Trophoblast cell (in vitro differentiated cells and primary cell): ENCODE measurements around the gene C1QBP.

Experiments
- DNase-seq, 2 donors: peaks; one replicate each; pipeline ENCODE4 v3.0.0-alpha.2; 2016
- H2AFZ ChIP-seq: 2 replicates; pipeline ENCODE4 v1.6.1; 2013; ENCODE audit warnings: low read length, moderate library complexity, mild to moderate bottlenecking; ENCODE audit not compliant: insufficient read depth, poor library complexity
- H2AK5ac ChIP-seq: 2 replicates; pipeline ENCODE4 v1.6.1; 2013; ENCODE audit warnings: mild to moderate bottlenecking, low read length
- H2BK120ac ChIP-seq: 2 replicates; pipeline ENCODE4 v1.6.1; 2013; ENCODE audit warnings: low read length, mild to moderate bottlenecking, moderate library complexity; ENCODE audit not compliant: insufficient read depth, poor library complexity
- H2BK12ac ChIP-seq: 2 replicates; pipeline ENCODE4 v1.6.1; 2013; ENCODE audit warnings: mild to moderate bottlenecking, low read length, moderate library complexity
- H2BK5ac ChIP-seq: 2 replicates; pipeline ENCODE4 v1.6.1; 2013; ENCODE audit warnings: low read length, low read depth, moderate library complexity, mild to moderate bottlenecking; ENCODE audit not compliant: poor library complexity
- H3K14ac ChIP-seq: 2 replicates; pipeline ENCODE4 v1.6.1; 2013; ENCODE audit warnings: mild to moderate bottlenecking, low read length
- H3K18ac ChIP-seq: 2 replicates; pipeline ENCODE4 v1.6.1; 2013; ENCODE audit warnings: mild to moderate bottlenecking, low read length
- H3K23ac ChIP-seq: 2 replicates; pipeline ENCODE4 v1.6.1; 2013; ENCODE audit warnings: low read length
- H3K27ac ChIP-seq: 2 replicates; pipeline ENCODE4 v1.5.1; 2013; ENCODE audit warnings: low read depth, mild to moderate bottlenecking, inconsistent platforms, low read length, moderate library complexity
- H3K27me3 ChIP-seq: 2 replicates; pipeline ENCODE4 v1.6.1; 2013; ENCODE audit warnings: inconsistent platforms, mild to moderate bottlenecking, low read length, moderate library complexity; ENCODE audit not compliant: insufficient read depth
- H3K36me3 ChIP-seq, 2 experiments: 1 replicate in 1 of 2; 2 replicates in 1 of 2; pipeline ENCODE4 v1.6.1; 2013; ENCODE audit warnings: low read length in 2 of 2, mild to moderate bottlenecking in 2 of 2, moderate library complexity in 1 of 2; ENCODE audit not compliant: insufficient read depth in 2 of 2, control insufficient read depth in 1 of 2
- H3K4ac ChIP-seq: 2 replicates; pipeline ENCODE4 v1.6.1; 2013; ENCODE audit warnings: low read depth, mild to moderate bottlenecking, low read length, moderate library complexity
- H3K4me1 ChIP-seq, 2 experiments: 1 replicate in 1 of 2; 2 replicates in 1 of 2; pipeline ENCODE4 v1.6.1; 2013; ENCODE audit warnings: low read length in 2 of 2, mild to moderate bottlenecking in 2 of 2, moderate library complexity in 1 of 2; ENCODE audit not compliant: insufficient read depth in 2 of 2, control insufficient read depth in 1 of 2
- H3K4me2 ChIP-seq: 2 replicates; pipeline ENCODE4 v1.6.1; 2013; ENCODE audit warnings: inconsistent platforms, mild to moderate bottlenecking, low read length, moderate library complexity
- H3K4me3 ChIP-seq: 2 replicates; pipeline ENCODE4 v1.5.1; 2013; ENCODE audit warnings: mild to moderate bottlenecking, low read depth, low read length, inconsistent platforms
- H3K79me1 ChIP-seq: one replicate; pipeline ENCODE4 v1.6.1; 2013; ENCODE audit warnings: low read length
- H3K79me2 ChIP-seq: 2 replicates; pipeline ENCODE4 v1.6.1; 2013; ENCODE audit warnings: low read length, mild to moderate bottlenecking; ENCODE audit not compliant: control insufficient read depth, insufficient read depth, poor library complexity
- H3K9ac ChIP-seq: 2 replicates; pipeline ENCODE4 v1.6.1; 2013; ENCODE audit warnings: mild to moderate bottlenecking, low read length
- H3K9me3 ChIP-seq: 2 replicates; pipeline ENCODE4 v1.6.1; 2013; ENCODE audit warnings: low read depth, mild to moderate bottlenecking, control low read depth, inconsistent platforms, low read length; ENCODE audit not compliant: insufficient read depth
- H4K12ac ChIP-seq: 2 replicates; pipeline ENCODE4 v1.6.1; 2013; ENCODE audit warnings: low read depth, mild to moderate bottlenecking, low read length, moderate library complexity
- H4K8ac ChIP-seq: 2 replicates; pipeline ENCODE4 v1.6.1; 2013; ENCODE audit warnings: low read depth, mild to moderate bottlenecking, low read length, moderate library complexity
- H4K91ac ChIP-seq: one replicate; pipeline ENCODE4 v1.6.1; 2013; ENCODE audit warnings: low read depth, mild to moderate bottlenecking, low read length, moderate library complexity
- WGBS: extraction: QIAGEN DNeasy Blood & Tissue Kit; methylation state at CpG from one replicate; pipeline ENCODE4 v1.1.7; 2013; ENCODE audit warnings: missing lambda C conversion rate; ENCODE audit not compliant: insufficient read length, insufficient coverage; ENCODE audit errors: extremely low coverage; 5-methylcytosine and 5-hydroxymethylcytosine counted together

Gene C1QBP

DNA sequence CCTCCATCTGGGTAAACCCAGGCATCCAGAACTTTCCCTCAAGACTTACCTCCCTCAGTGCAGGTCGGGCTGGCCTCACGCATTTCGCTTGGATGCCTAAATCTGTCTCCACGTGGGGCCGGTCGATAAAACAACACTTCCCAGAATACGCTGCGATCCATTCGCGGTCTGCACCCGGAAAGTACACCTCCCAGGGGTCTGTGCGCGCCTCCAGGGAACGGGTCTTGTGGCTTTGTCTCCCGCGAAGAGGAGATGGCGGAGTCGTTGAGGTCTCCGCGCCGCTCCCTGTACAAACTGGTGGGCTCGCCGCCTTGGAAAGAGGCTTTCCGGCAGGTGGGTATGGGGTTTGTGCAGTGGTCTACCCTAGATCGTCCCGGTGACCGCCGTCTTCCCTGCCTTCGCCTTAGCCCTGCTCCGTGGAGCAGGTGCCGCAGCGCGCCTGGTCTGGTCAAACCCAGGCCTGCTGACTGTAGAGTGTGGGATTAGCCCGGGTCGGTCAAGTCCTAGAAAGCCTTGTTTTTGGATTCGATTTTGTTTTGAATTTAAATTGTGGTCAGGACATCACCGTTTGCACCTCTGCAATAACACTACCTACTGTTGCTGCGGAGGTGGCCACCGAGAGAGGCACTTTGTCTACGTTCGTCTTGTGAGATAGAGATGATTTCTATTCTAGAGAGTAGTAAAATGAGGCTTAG, 18.8 kb downstream of the C1QBP start, which contains the start of gene RPAIN:
Gene RPAIN, plus strand, starts transcription at position 224 of the 695 bp plus-strand sequence. Its CDS starts 29 bp downstream, at position 253.
- H2BK5ac ChIP-seq = peak within 1 kb of the TSS; percentile 92

GRCh38 chr17:5419356-5419958, 19.5 kb downstream of the C1QBP start, which contains the start of gene NUP88:
NUP88 (minus strand) TSS chr17:5419662; CDS start chr17:5419650, 12 bp downstream.
- Histone ChIP-seq H2BK120ac (peak within 1 kb of the TSS; percentile 54), H2AFZ (peak within 1 kb of the TSS; percentile 95), H3K79me1 (peaks cover 9% of the 10 kb centered on the region), H2BK5ac (peak within 1 kb of the TSS; percentile 92), H3K9ac (peak within 1 kb of the TSS; percentile 82), H3K27ac (peak within 1 kb of the TSS; percentile 55), H3K27me3 (no peaks in the 10 kb centered on the region), H3K23ac (no peak within 1 kb of the TSS), H4K8ac (peak within 1 kb of the TSS; percentile 93), H3K4me3 (peak within 1 kb of the TSS; percentile 89), H3K4me2 (peak within 1 kb of the TSS; percentile 97), H4K91ac (peak within 1 kb of the TSS; percentile 85), H2AK5ac (peak within 1 kb of the TSS; percentile 84), H3K79me2 (peaks cover 20% of the 10 kb centered on the region), H3K4me1 (peaks cover 2 to 7% of the 10 kb centered on the region in 2 experiments), H3K4ac (peak within 1 kb of the TSS; percentile 97), H4K12ac (peak within 1 kb of the TSS; percentile 91), H2BK12ac (peak within 1 kb of the TSS; percentile 45), H3K18ac (peak within 1 kb of the TSS; percentile 98), H3K9me3 (no peaks in the 10 kb centered on the region), H3K36me3 (peaks cover 21 to 32% of the 10 kb centered on the region in 2 experiments), H3K14ac (peak within 1 kb of the TSS; percentile 95)
- DNase-seq = peak; percentile 87 to 94
- WGBS = no CpG with 5 or more reads among the region's 49 CpGs

More for the DNA sequence above, 18.8 kb downstream of the C1QBP start, which contains the start of gene RPAIN:
- H3K27me3 ChIP-seq = no peaks in the 10 kb centered on the region
- H3K4ac ChIP-seq = peak within 1 kb of the TSS; percentile 97
- H3K23ac ChIP-seq = no peak within 1 kb of the TSS
- H2AFZ ChIP-seq = peak within 1 kb of the TSS; percentile 95
- peak within 1 kb of the TSS; percentile 98 for H3K18ac ChIP-seq
- H3K14ac ChIP-seq = peak within 1 kb of the TSS; percentile 95
- WGBS = no CpG with 5 or more reads among the region's 41 CpGs
- peaks cover 20% of the 10 kb centered on the region for H3K79me2 ChIP-seq
- peak in 1 of 2 donors; percentile 3 for DNase-seq
- H3K4me2 ChIP-seq = peak within 1 kb of the TSS; percentile 97
- peaks cover 15 to 31% of the 10 kb centered on the region in 2 experiments for H3K36me3 ChIP-seq
- peak within 1 kb of the TSS; percentile 89 for H3K4me3 ChIP-seq
- no peaks in the 10 kb centered on the region for H3K9me3 ChIP-seq
- peaks cover 9% of the 10 kb centered on the region for H3K79me1 ChIP-seq
- peak within 1 kb of the TSS; percentile 45 for H2BK12ac ChIP-seq
- H2BK120ac ChIP-seq = peak within 1 kb of the TSS; percentile 54
- peak within 1 kb of the TSS; percentile 91 for H4K12ac ChIP-seq
- H4K91ac ChIP-seq = peak within 1 kb of the TSS; percentile 85
- peak within 1 kb of the TSS; percentile 93 for H4K8ac ChIP-seq
- peaks cover 2 to 7% of the 10 kb centered on the region in 2 experiments for H3K4me1 ChIP-seq
- peak within 1 kb of the TSS; percentile 55 for H3K27ac ChIP-seq
- H3K9ac ChIP-seq = peak within 1 kb of the TSS; percentile 82
- H2AK5ac ChIP-seq = peak within 1 kb of the TSS; percentile 84

GRCh38 chr17:5418858-5419355, 20.0 kb downstream of the C1QBP start:
- DNase-seq = peak; percentile 32 to 59

DNA sequence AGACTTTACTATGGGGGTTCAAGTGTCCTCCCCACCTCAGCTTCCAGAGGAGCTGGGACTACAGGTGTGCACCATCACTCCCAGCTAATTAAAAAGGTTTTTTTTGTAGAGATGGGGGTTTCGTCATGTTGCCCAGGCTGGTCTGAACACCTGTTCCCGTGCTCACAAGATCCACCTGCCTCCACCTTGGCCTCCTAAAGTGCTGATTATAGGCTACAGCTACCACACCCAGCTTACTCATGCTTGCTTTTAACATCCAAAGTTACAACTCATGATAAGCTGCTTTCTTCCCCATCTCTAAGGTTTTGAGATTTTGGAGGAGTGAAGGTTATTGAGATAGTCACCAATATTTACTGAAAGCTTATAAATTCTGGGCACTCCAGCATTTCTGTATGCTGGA, 22.1 kb downstream of the C1QBP start:
- Histone ChIP-seq H3K14ac (no peak overlapping the region), H3K4me2 (no peak overlapping the region), H2AFZ (no peak overlapping the region), H2BK120ac (no peak overlapping the region), H3K23ac (no peak overlapping the region), H3K27me3 (no peaks in the 10 kb centered on the region), H3K79me2 (peaks cover 20% of the 10 kb centered on the region), H4K91ac (no peak overlapping the region), H3K27ac (no peak overlapping the region), H2AK5ac (no peak overlapping the region), H3K79me1 (peaks cover 9% of the 10 kb centered on the region), H3K4me1 (peaks cover 2 to 7% of the 10 kb centered on the region in 2 experiments), H2BK5ac (no peak overlapping the region), H3K36me3 (peaks cover 23 to 32% of the 10 kb centered on the region in 2 experiments), H4K8ac (no peak overlapping the region), H3K18ac (no peak overlapping the region), H3K9ac (no peak overlapping the region), H3K4ac (peak overlapping the region; percentile 58), H3K9me3 (no peaks in the 10 kb centered on the region), H2BK12ac (no peak overlapping the region), H3K4me3 (no peak overlapping the region), H4K12ac (no peak overlapping the region)
- DNase-seq = no peak
- WGBS = no CpG with 5 or more reads among the region's 2 CpGs

More at GRCh38 chr17:5418858-5419355, 20.0 kb downstream of the C1QBP start:
- H4K8ac ChIP-seq = peak overlapping the region; percentile 93
- no peak overlapping the region for H2BK12ac ChIP-seq
- H3K9ac ChIP-seq = peak overlapping the region; percentile 82
- H4K12ac ChIP-seq = peak overlapping the region; percentile 91
- H3K23ac ChIP-seq = no peak overlapping the region
- H2BK120ac ChIP-seq = peak overlapping the region; percentile 54
- peak overlapping the region; percentile 95 for H3K14ac ChIP-seq
- H3K4me1 ChIP-seq = peaks cover 2 to 7% of the 10 kb centered on the region in 2 experiments
- no peaks in the 10 kb centered on the region for H3K9me3 ChIP-seq
- no CpG with 5 or more reads among the region's 26 CpGs for WGBS
- H2AFZ ChIP-seq = peak overlapping the region; percentile 95
- peak overlapping the region; percentile 88 for H3K4me3 ChIP-seq
- no peaks in the 10 kb centered on the region for H3K27me3 ChIP-seq
- peak overlapping the region; percentile 98 for H3K18ac ChIP-seq
- peak overlapping the region; percentile 92 for H2BK5ac ChIP-seq
- H3K4me2 ChIP-seq = peak overlapping the region; percentile 97
- H3K27ac ChIP-seq = peak overlapping the region; percentile 55
- peak overlapping the region; percentile 85 for H4K91ac ChIP-seq
- peaks cover 9% of the 10 kb centered on the region for H3K79me1 ChIP-seq
- peak overlapping the region; percentile 84 for H2AK5ac ChIP-seq
- H3K4ac ChIP-seq = peak overlapping the region; percentile 97
- peaks cover 22 to 34% of the 10 kb centered on the region in 2 experiments for H3K36me3 ChIP-seq
- H3K79me2 ChIP-seq = peaks cover 20% of the 10 kb centered on the region
